ENCODE measurements around the gene ITGA6. TPM values are rescaled to one million over a fixed set of nuclear protein-coding genes. Genes with fewer than 3 reads are reported as not detected.

Gene ITGA6
- total and polyA plus RNA-seq, 4 donors = 13.2 to 105 (median 51.9) TPM

- 71 to 79% methylated on average over 5 of the region's 5 CpGs for WGBS, 2 donors
- Histone ChIP-seq H3K4me1 (ENCODE audit: control insufficient read depth in 5 of 5, insufficient read depth in 5 of 5, low read length in 5 of 5) (peaks cover 0 to 5% (median 0%) of the 10 kb centered on the region in 5 donors), H3K4me3 (no peak overlapping the region), H3K9me3 (ENCODE audit: control insufficient read depth in 4 of 4, insufficient read depth in 3 of 4, low read length in 3 of 4) (peaks cover 0 to 2% (median 0%) of the 10 kb centered on the region in 4 donors), H3K27ac (ENCODE audit: low read depth in 1 of 2, low read length in 1 of 2) (no peak overlapping the region), H3K27me3 (ENCODE audit: control insufficient read depth in 3 of 3, insufficient read depth in 3 of 3, low read length in 2 of 3) (peaks cover 0 to 3% (median 0%) of the 10 kb centered on the region in 3 donors), H3K9ac (ENCODE audit: insufficient read depth in 1 of 2, low read length in 2 of 2) (no peak overlapping the region), H3K36me3 (ENCODE audit: control insufficient read depth in 4 of 4, insufficient read depth in 4 of 4, low read length in 4 of 4) (no peaks in the 10 kb centered on the region)
- ATAC-seq (ENCODE audit: insufficient read depth, low FRiP score) (no peak), DNase-seq (no peak)
- TF ChIP-seq CTCF (IDR thresholded peaks at IDR 0.05; ENCODE audit: control extremely low read depth, extremely low read depth) = no peak
These were observed 14.3 kb upstream of the ITGA6 start for GRCh38 chr2:172412984-172413492.

GRCh38 chr2:172415157-172415864, 12.1 kb upstream of the ITGA6 start:
- TF ChIP-seq CTCF (IDR thresholded peaks at IDR 0.05; ENCODE audit: control extremely low read depth, extremely low read depth) = no peak
- Histone ChIP-seq H3K27ac (ENCODE audit: low read depth in 1 of 2, low read length in 1 of 2) (no peak overlapping the region), H3K27me3 (ENCODE audit: control insufficient read depth in 3 of 3, insufficient read depth in 3 of 3, low read length in 2 of 3) (peaks cover 0 to 3% (median 0%) of the 10 kb centered on the region in 3 donors), H3K9ac (ENCODE audit: insufficient read depth in 1 of 2, low read length in 2 of 2) (no peak overlapping the region), H3K4me1 (ENCODE audit: control insufficient read depth in 5 of 5, insufficient read depth in 5 of 5, low read length in 5 of 5) (no peaks in the 10 kb centered on the region), H3K4me3 (no peak overlapping the region), H3K9me3 (ENCODE audit: control insufficient read depth in 4 of 4, insufficient read depth in 3 of 4, low read length in 3 of 4) (peaks cover 0 to 2% (median 0%) of the 10 kb centered on the region in 4 donors), H3K36me3 (ENCODE audit: control insufficient read depth in 4 of 4, insufficient read depth in 4 of 4, low read length in 4 of 4) (no peaks in the 10 kb centered on the region)
- no peak for ATAC-seq (ENCODE audit: insufficient read depth, low FRiP score)
- WGBS, 2 donors = 76 to 80% methylated on average over 4 of the region's 4 CpGs
- DNase-seq = no peak

GRCh38 chr2:172415865-172416183, 11.6 kb upstream of the ITGA6 start:
- peaks cover 0 to 2% (median 0%) of the 10 kb centered on the region in 4 donors for H3K9me3 ChIP-seq (ENCODE audit: control insufficient read depth in 4 of 4, insufficient read depth in 3 of 4, low read length in 3 of 4)
- H3K4me3 ChIP-seq = no peak overlapping the region
- no peak for DNase-seq
- TF ChIP-seq CTCF (IDR thresholded peaks at IDR 0.05; ENCODE audit: control extremely low read depth, extremely low read depth) = no peak
- no peaks in the 10 kb centered on the region for H3K4me1 ChIP-seq (ENCODE audit: control insufficient read depth in 5 of 5, insufficient read depth in 5 of 5, low read length in 5 of 5)
- no peaks in the 10 kb centered on the region for H3K36me3 ChIP-seq (ENCODE audit: control insufficient read depth in 4 of 4, insufficient read depth in 4 of 4, low read length in 4 of 4)
- WGBS, 2 donors = 88 to 100% methylated on average over 1 of the region's 1 CpG
- H3K9ac ChIP-seq (ENCODE audit: insufficient read depth in 1 of 2, low read length in 2 of 2) = no peak overlapping the region
- H3K27me3 ChIP-seq (ENCODE audit: control insufficient read depth in 3 of 3, insufficient read depth in 3 of 3, low read length in 2 of 3) = peaks cover 0 to 3% (median 0%) of the 10 kb centered on the region in 3 donors
- no peak overlapping the region for H3K27ac ChIP-seq (ENCODE audit: low read depth in 1 of 2, low read length in 1 of 2)
- no peak for ATAC-seq (ENCODE audit: insufficient read depth, low FRiP score)
